ENCODE measurements around the gene PTPN5.
"Not testable (repeated sequence)": the region's sequence is repeated elsewhere in the genome, so short reads cannot be mapped to it uniquely, and the experiment has no call there.

The PTPN5 gene

DNA sequence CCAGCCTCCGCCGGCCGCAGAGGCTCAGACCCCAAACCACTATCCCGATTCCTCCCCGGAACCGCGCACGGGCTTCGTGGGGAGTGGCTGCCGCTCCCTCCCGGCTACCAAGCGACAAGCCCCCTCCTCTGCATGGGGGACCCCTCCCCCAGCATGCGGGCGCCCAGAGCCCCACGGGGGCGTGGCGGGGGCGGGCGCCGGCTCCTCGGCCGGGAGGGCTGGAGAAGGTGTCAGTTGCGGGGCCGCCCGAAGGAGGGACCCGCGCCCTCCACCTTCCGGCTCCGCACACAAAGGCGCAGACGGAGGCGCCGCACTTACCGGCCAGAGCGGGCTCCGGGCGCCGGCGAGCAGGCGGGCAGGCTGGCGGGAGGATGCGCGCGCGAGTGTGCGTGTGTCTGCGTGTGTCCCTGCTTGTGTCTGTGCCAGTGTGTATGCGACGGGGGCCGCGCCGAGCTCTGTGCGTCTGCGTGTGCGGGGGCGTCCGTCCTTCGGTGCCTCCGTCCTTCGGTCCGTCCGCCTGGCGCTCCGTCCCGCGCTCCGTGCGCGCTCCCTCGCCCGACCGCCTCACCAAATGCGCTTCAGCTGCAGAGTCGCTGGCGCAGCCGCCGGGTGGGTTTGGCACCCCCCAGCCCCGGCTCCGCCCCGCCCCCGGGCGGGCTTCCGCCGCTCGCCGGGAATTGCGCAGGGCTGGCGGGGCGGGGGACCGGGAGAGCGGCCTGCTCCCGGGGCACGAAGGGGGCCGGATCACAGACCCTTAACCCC is at the start of gene PTPN5:
TSS of gene PTPN5 (minus strand) at position 592 of the 762 bp plus-strand sequence. CDS start 19,840 bp downstream, outside the sequence.
- no peak for DNase-seq (ENCODE audit: low read depth in 2 of 3, low spot score in 1 of 3)

DNA sequence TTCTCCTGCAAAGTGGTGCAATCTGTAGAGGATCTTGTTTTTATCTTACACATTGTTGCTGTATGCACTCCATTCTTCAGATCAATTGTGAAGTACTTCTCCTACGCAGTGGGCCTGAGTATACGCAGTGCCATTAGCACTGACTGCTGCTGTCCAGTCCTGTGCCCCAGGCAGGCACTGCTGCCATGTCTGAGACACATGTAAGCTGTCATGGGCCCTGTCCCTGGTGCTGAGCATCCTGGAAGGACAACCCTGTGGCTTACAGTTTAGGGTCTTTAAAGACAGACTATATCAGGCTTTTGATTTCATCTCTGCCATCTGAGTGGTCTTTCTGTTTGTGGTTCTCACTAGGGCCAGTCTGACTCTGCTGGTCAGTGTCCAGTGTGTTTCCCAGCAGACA is 44.8 kb upstream of the PTPN5 start:
- no peak for DNase-seq (ENCODE audit: low read depth in 2 of 3, low spot score in 1 of 3)

DNA sequence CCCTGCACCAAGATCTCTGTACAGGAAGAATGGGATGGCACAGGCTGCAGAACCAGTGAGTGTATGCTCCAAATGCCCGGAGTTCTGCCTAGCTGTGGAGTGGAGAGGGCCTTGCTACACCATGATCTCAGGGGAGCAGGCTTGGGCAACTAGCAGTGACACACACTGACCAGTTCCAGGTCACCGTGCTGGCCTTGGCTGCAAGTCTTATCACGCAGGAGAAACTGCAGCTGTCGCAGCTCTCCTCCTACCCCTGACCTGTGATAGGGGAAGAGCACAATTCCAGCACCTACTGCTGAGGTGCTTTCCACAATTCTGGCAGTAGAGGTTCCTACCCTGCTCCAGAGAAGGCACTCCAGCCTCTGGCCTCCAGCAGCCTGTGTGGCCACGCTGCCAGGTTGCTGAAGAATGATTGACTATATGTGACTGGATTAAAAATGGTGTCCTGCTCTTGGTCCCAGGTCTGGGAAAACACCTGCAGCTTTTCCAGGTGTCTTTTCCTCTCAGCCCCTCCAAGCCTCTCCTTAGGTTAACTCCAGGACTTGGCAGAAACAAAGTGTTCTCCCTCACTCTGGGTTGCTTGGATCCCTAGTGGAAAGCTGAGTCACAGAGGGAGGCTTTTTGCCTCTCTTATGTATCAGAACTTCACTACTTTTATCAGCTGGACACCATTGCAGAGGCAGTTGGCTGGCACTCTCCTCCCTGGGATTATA is 43.3 kb upstream of the PTPN5 start:
- no peak for DNase-seq (ENCODE audit: low read depth in 2 of 3, low spot score in 1 of 3)

DNA sequence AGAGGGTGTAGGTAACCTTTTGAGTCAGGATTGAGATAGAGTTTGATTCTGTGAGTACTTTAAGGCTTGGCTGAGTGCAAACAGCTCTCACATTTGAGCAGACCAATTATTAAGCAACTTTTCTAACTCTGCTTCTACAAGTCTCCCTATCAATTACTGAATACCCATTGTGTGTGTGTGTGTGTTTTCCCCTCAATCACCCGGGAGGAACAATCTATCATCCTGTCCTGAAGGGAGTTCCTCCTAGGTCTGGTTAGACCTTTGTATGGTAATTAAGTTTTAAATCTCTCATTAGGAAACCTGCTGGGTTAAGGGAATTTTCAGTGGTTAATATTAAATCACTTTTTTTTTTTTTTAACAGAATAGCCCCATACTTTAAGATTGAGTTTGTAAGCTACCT is 28.6 kb upstream of the PTPN5 start:
- DNase-seq (ENCODE audit: low read depth in 2 of 3, low spot score in 1 of 3), result not testable (repeated sequence)

DNA sequence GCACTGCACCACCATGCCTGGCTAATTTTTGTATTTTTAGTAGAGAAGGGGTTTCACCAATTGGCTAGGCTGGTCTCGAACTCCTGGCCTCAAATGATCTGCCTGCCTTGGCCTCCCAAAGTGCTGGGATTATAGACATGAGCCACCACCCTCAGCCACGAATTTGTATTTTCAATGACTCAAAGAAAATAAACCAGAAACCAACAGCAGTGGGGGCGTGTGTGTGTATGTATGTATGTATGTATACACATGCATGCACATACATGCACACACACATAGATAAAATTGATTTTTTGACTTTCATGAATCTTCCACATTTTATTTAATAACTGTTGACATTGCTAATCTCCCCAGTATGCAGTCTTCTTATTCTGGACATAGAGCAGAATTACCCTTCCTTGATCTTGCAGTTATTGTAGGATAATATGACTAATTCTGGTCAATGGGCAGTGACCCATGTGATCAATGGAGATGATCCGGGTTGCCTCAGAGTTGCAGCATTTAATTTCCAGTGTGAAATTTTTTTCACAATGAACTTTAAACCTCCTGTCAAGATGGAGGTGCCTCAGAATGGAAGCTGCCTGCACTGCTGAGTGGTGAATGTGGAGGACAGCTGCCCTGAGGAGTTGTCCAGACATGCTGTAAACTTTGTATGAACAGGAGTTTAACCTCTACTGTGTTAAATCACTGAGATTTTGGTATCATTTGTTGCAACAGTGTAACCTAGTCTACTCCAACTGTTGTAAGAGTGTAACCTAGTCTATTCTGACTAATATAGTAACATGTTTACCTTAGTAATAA is 12.8 kb upstream of the PTPN5 start:
- DNase-seq (ENCODE audit: low read depth in 2 of 3, low spot score in 1 of 3), result no peak

DNA sequence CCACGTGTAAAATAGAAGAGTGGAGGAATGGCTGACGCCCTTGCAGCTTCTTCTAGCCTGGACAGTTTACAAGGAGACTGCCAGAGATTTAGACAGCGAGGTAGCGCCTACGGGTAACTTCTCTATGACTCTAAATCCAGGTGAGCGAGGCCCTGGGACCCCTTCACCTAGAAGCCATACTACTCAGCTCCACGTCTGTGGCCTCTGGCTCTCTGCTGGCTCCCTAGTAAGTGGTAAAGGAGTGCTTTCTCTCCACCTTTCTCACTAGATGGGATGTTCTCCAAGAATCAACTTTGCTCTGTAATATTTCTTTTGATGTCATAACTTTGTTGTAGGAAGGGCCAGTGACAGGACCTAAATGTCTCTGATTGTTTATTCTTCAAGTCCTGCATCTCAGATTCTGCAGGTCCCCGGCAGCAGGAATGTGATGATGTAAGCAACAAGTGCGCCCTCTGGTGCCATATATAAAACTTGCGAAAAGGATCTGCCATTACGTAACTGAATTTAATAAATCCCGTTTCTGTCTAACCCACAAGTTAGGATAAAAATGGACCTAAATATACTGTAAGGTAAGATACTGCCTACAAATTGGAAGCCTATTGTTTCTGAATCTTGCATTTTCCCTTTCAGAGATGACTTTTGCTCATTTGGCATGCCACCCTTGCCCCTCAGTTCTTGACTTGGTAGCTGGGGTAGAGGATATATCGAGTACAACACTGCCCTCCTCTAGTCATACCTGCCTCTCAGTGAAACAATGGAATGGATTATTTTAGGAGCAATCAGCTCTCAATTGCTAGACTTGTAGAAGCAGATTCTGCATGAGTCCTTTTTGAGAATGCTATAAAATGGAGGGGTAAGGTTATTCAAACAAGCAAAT is 11.0 kb upstream of the PTPN5 start:
- peak in 2 of 3 donors; percentile 23 for DNase-seq (ENCODE audit: low read depth in 2 of 3, low spot score in 1 of 3)

DNA sequence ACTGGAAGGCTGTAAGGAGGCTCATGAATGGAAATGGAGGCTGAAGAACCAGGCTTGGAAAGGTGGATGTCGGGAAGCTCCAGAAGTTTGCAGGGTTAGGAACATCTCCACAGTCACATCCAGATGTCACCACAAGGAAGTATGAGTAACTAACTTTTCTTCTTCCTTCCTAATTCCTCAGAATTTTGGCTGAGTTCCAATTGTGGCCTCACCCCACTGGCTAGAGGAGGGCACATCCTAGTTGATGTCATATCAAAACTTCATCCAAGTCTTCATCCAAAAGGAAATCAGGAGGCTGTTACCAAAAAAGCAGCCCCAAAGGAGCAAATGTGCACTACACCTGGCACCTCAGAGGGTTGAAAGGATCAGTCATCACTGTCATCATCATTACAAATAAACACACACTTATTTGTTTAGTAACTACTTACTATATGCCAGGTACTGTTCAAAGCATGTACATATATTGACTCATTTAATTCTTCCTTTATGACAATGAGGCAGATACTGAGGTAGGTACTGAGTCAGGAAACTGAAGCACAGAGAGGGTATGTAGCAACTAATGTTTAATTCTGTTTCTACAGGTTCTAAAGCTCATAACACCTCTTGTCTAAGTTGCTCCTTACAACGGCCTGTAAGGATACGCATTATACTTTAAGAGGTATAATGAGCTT is 7.3 kb upstream of the PTPN5 start:
- DNase-seq (ENCODE audit: low read depth in 2 of 3, low spot score in 1 of 3), result no peak

DNA sequence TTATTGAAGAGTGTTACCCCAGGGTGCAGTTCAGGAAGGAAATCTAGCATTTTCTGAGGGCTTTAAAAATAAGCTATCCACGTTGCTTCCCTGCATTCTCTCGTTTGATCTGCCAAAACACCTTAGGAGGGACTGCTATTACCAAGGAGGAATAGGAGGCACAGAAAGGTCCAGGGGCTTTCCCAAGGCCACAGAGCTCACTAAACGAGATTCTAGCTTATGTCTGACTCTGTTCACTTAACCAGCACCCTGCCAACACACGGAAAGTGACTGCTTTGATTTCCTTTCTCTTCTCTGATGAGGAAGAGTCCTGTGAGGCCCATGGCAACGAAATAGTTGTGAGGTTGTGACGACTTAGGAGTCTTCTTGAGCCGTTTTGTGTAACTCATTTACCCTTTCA is 3.4 kb upstream of the PTPN5 start:
- DNase-seq (ENCODE audit: low read depth in 2 of 3, low spot score in 1 of 3), result no peak

DNA sequence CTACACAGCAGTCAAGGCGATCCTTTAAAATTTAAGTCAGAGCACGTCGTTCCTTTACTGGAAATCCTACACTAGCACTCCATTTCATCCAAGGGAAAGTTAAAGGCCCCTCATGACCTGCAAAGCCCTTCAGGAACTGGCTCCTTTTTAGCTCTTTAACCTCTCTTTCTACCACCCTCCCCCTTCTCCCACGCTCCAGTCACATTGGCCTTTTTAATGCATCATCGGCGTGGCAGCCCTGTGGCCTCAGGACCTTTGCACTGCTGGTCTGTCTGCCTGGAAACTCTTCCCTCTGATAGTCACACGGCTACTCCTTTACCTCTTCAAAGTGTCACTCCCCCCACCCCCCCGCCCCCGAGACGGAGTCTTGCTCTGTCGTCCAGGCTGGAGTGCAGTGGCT is 1.2 kb upstream of the PTPN5 start:
- no peak for DNase-seq (ENCODE audit: low read depth in 2 of 3, low spot score in 1 of 3)

DNA sequence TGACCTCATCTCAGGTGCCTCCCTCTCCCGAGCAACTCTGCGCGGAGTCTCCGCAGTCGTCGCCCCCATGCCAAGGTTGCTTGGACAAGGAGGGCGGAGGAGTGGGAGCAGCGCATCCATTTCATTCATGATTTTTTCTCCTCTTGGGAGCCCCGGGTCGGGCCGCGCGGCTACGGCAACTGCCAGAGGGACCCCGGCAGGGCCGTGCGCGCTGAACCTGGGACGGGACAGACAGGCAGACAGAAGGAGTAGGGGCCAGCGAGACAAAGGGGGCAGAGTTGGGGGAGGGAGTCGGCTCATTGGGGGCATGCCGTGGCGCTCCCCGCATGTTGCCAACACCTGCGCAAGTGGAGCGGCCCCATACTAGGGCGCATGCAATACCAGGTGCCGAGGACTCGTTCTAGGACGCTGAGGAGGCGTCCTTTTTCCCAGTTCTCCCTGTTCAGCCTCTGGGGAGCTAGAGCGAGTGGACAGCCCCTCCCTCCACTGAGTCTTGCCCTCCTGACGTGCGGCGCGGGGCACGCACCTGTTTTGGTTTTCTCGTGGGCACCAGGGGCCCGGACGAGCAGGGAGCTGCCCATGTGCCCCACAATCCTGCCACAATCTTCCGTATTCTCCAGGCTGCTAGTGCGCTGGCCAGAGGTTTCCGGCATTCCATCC is 501 bp upstream of the PTPN5 start:
- no peak for DNase-seq (ENCODE audit: low read depth in 2 of 3, low spot score in 1 of 3)

DNA sequence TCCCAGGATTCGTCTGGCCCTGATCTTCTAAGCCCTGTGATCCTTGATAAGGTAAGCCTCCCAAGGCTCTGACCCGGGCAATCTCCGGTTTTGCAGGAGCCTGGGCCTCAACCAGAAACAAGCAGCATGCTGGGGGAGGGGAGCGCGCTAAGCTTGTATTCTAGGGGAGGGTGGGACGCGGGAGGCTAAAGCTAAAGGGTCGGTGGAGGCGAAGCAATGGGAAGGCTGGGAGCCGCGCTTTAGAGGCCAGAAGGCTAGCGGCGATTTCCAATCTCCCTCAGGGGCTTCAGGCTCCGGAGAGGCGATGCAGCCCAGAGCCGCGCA is 753 bp downstream of the PTPN5 start:
- no peak for DNase-seq (ENCODE audit: low read depth in 2 of 3, low spot score in 1 of 3)

DNA sequence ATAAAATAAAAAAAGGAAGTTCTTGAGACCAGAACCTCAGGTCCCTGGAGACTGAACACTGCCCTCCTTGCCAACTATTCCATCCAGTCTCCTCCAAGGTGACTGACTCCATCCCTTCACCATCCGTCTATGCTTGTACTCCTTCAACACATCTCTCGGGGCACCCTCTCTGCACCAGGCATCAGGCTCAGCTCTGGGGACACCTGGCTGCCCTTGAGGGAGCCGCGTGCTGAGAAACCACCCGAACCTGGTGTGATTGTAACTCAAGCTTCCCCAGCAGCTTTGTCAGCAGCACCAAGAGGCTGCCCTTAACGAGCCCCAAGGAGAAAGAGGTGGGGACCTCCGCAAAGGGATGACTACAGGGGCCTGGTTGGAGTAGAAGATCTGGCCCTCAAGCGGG is 1.7 kb downstream of the PTPN5 start:
- DNase-seq (ENCODE audit: low read depth in 2 of 3, low spot score in 1 of 3), result no peak

DNA sequence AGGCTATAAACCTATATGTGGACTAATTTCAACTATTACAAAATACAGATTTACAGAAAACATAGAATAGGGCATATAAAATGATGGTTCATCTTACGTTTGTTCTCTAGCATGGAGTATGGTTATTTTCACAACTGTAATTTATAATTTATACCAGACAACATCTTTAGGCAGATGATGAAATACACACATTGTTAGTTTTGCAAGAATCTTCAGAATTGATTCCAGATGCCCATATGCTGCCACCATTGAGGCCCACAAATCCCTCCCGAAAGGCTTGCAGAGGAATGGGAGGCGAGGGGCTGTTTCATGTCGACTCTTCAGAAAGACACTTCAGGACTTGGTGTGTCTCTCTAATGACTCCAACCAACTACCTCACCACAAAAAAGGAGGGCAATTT is 6.2 kb downstream of the PTPN5 start:
- DNase-seq (ENCODE audit: low read depth in 2 of 3, low spot score in 1 of 3), result no peak

DNA sequence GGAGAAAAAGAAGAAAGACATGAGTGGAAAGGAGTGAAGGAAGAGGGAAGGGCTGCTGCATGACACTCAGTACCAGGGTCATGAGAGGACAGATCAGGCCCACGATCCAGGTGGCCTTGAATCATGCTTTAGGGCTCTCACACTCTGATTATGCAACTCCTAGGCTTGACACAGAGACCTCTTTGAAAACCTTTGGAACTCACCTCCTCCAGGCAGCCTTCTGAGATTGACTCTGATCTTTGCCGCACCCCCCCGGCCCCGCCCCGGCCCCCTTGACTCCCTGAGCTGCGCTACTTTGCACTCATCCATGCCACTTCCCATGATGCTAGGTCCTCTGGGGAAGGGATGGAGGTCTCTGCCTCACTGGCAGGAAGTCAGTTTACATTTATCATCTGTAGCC is 10.7 kb downstream of the PTPN5 start:
- DNase-seq (ENCODE audit: low read depth in 2 of 3, low spot score in 1 of 3), result no peak

DNA sequence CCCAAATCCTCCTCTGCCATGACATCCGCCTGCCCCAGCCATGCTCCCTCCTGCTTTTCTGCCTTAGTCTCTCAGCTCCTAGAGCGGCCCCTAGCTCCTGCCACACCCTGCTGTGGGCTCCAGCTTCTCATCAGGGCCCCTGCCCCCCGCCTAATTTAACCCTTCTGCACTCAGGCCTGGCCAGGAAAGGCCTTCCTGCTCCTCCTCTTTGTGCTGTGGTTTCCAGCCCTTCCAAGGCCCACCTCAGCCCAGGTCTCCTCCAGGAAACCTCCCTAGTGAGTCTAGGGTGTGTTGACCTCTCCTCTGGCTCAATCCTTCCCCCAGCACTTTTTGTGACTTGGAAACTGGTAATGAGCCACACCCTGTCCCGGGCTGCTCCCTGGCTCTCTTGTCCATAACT is 11.3 kb downstream of the PTPN5 start:
- no peak for DNase-seq (ENCODE audit: low read depth in 2 of 3, low spot score in 1 of 3)

DNA sequence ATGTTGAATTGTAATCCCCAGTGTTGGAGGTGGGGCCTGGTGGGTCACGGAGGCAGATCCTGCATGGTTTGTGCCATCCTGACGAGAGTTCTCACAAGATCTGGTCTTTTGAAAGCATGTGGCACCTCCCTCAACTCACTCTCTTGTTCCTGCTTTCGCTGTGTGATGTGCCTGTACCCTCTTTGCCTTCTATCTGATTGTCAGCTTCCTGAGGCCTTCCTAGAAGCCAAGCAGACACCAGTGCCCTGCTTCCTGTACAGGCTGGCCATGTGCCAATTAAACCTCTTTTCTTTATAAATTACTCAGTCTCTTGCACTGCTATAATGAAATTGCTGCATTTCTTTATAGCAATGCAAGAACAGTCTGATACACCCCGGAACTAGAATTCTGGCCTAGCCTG is 13.1 kb downstream of the PTPN5 start:
- no peak for DNase-seq (ENCODE audit: low read depth in 2 of 3, low spot score in 1 of 3)

DNA sequence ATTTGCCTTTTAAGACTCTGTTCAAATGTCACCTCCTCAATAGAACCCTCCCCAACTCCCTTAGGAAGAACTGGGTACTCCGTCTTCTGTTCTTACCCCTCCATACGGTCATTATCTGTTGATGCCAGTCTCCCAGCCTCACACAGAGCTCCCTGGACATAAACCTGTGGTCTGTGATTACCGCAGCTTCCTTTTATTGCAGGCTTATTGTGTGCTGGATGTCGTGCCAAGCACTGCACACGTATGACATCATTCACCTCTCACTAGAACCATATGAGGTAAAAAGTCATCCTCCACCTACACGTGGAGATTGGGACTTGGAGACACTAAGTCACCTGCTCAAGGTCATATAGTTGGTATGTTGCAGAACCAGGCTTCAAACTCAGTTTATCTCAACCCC is 15.3 kb downstream of the PTPN5 start:
- no peak for DNase-seq (ENCODE audit: low read depth in 2 of 3, low spot score in 1 of 3)

DNA sequence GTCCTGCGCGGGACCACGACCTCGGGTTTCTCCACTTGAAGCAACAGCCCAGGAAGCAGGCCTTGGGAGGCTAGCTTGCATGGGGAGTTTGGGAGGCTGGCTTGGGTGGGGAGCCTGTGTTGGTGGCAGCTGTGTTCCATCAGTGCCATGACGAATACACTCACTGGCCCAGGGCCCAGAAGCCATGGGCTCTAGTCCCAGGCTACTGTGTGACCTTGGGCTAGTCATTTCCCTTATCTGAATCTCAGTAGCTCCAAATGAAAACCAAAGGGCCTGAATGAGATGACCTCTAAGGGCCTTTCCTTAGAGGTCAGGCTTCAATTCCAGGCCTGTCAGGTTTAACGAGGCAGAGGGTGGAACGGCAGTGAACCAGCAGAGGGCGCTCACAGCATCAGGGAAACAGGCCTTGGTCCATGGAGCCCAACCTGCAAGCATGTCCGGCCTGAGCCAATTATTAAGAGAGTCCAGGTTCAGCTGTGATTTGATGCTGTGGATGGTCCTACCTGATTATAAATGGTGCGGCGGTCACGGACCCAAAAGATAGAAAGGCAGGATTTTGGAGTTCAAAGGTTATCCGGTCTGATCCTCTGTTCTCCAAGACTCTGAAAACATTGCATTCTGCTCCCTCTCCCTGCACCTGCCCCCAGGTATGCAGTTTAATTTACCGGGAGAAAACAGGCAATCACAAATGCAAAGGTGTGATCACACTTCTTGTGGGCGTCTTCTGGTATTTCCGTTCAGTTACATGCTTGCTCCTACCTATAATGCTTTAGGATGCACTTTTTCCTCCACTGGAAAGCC is 15.9 kb downstream of the PTPN5 start:
- DNase-seq (ENCODE audit: low read depth in 2 of 3, low spot score in 1 of 3), result peak; percentile 48 to 76 (median 55)

DNA sequence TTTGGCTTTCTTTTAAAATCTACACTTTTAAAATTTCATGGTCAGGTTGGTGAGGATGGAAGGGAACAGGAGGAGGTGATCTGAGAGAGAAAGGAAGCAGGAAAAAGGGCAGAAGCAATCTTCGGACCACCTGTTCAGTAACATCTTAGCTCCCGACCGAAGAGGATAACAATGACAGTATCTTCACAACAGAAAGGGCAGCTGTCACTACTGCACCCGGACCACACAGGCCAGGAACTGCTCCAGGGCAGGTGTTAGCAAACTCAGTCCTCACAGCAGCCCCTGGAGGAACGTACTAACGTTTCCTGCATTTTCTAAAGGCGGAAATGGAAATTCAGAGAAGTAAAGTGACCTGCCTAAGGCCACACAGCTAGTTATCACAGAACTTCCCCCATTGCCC is 16.8 kb downstream of the PTPN5 start:
- no peak for DNase-seq (ENCODE audit: low read depth in 2 of 3, low spot score in 1 of 3)
